Omental fat pad (tissue), 4 donors: ENCODE measurements around the gene DGKZ. TPM values are rescaled to one million over a fixed set of nuclear protein-coding genes. Genes with fewer than 3 reads are reported as not detected.
A peak's percentile ranks its signal among the peaks of the same experiment; 100 is the strongest.

Source experiments
- ATAC-seq: fragments of 150-250 bp; one replicate; pipeline ENCODE4 v1.9.1; 2016; ENCODE audit warnings: mild to moderate bottlenecking, moderate library complexity; ENCODE audit not compliant: low FRiP score
- DNase-seq: peaks from one replicate; pipeline ENCODE4 v3.0.0-alpha.2; 2019; ENCODE audit warnings: low spot score
- CTCF ChIP-seq, 3 donors: fragments of 450-650 bp; IDR thresholded peaks; one replicate each; pipeline ENCODE4 v1.5.1; 2016 to 2017; ENCODE audit warnings: antibody characterized with exemption in 3 of 3, mild to moderate bottlenecking in 3 of 3, moderate library complexity in 2 of 3
- total RNA-seq, 4 donors: library from RNA; depleted of rRNA; stranded (reverse); fragments of >200 nt; gene quantifications; one replicate each; pipeline ENCODE4 v1.1.0, GENCODE V29; 2016

Gene DGKZ
- total RNA-seq, 4 donors from 2014 or later, result 29.2 to 79.4 (median 63.3) TPM

- ATAC-seq (peak; percentile 55), DNase-seq (peak; percentile 76)
- TF ChIP-seq CTCF (IDR thresholded peaks at IDR 0.05), result peak in 1 of 3 donors; percentile 22
These were observed 32.1 kb upstream of the DGKZ start for GRCh38 chr11:46315033-46315738.

- DNase-seq (no peak), ATAC-seq (no peak)
- TF ChIP-seq CTCF (IDR thresholded peaks at IDR 0.05), result no peak
These were observed 31.3 kb upstream of the DGKZ start for GRCh38 chr11:46315783-46316563.

GRCh38 chr11:46319074-46319453 lies 28.2 kb upstream of the DGKZ start:
- no peak for DNase-seq
- ATAC-seq, result no peak
- TF ChIP-seq CTCF (IDR thresholded peaks at IDR 0.05), result no peak

- no peak for TF ChIP-seq CTCF (IDR thresholded peaks at IDR 0.05)
- DNase-seq (no peak), ATAC-seq (no peak)
These were observed 25.5 kb upstream of the DGKZ start for GRCh38 chr11:46321757-46322156.

GRCh38 chr11:46322759-46323158 lies 24.5 kb upstream of the DGKZ start:
- ATAC-seq (no peak), DNase-seq (no peak)
- no peak for TF ChIP-seq CTCF (IDR thresholded peaks at IDR 0.05)

- TF ChIP-seq CTCF (IDR thresholded peaks at IDR 0.05), result no peak
- ATAC-seq (no peak), DNase-seq (no peak)
These were observed 20.3 kb upstream of the DGKZ start for GRCh38 chr11:46326813-46327416.
